T-helper 2 cell (primary cell): ENCODE measurements around the gene HDAC11.
"Not testable (repeated sequence)": the region's sequence is repeated elsewhere in the genome, so short reads cannot be mapped to it uniquely, and the experiment has no call there.

Source experiments
- DNase-seq, 5 experiments: peaks; one replicate each; pipeline versions ENCODE4 v3.0.0 to v3.0.0-alpha.2; 2012 to 2022

Gene HDAC11

DNA sequence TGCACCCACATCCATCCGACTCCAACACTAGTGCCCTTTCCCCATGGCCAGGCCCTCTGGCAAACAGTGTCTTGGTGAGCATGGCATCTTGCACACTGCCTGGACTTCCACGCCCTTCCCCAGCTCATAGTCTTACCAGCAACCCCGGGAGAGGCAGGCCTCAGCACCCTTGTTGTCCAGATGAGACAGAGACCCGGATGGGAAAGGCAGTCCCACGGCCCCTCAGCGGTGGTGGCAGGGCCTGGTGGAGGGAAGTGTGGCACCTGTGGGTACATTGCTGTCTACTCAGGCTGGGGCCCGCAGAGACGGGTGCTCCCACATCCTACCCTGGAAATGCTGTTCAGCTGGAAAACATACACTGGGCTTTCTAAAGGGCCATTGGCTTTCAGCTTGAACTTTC, 28.4 kb downstream of the HDAC11 start:
- no peak for DNase-seq

DNA sequence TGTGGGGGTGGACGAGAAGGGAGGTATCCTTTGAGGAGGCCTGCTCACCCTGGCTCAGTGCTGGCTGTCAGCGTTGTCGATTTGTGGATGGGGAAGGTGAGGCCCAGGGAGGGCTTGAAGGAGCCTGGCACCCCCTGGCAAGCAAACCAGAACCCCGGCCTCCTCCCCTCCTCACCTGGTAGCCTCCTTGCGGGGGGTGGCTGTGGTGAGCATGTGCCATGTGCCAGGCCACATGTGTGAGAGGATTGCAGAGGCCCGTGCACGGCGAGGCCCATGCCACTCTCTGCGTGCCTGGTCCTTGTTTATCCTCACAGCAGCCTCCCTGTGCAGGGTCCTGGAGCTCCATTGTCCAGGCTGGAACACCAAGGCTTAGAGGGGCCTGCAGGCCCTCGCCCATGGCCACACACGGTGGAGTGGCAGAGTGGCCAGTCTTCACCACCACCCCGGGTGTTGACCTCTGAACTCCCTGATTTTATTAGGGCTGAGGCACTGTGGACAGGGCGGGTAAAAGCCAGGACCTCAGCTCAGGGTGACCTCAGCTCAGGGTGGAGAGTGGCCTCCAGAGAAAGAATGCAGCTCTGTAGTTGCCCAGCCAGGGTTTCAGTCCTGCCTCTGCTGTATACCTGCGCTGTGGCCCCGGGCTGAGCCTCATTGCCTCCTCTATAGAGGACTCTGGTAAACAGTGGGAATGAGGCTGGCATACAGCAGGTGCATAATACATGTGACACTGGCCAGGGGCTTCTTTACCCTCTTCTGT, 29.1 kb downstream of the HDAC11 start:
- no peak for DNase-seq

GRCh38 chr3:13509816-13510192, 29.7 kb downstream of the HDAC11 start:
- no peak for DNase-seq

DNA sequence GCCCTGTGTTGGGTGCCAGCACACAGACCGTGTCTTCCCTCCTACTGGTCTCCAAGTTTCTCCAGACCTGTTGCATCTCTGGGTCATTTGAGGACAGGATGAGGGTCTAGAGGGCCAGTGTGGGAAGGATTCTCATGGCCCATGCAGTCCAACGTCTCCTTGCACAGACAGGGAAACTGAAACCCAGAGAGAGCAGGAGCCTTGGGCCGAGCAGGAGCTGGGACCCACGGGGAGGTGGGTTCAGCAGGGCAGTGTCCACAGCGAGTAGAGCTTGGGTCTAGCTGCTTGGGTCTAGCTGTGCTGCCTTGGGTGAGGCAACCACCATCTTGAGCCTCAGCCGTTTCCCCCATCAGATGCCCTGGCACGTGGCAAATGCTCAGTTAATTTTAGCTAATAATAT, 32.3 kb downstream of the HDAC11 start:
- no peak for DNase-seq

GRCh38 chr3:13513051-13513912, 33.2 kb downstream of the HDAC11 start:
- DNase-seq = no peak

DNA sequence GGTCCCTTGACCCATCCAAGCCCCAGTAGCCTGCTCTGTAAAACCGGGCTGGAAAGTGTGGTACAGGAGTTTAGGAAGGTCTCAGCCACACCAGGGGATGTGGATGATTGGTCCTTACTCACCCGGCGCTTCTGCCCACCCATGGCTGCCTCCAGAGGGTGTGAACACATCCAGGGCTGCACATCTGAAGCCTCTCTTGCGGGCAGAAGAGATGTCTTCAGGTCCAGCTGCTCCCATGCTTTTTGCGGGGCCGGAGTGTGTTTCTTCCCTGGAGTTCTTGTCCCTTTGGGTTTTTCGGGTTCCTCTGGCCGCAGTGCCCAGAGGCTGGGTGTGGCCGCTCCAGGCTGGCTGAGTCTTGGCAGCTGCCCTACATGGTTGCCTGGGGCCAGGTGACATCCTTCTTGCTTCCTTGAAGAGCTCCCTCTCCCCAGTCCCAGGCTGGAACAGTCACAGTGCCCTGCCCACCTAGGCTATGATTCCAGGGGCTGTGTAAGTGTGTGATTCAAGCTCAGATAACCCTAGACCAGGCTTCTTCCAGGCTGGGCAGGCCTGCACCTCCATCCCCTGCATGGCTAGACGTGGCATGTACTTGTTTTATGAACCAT, 33.9 kb downstream of the HDAC11 start:
- DNase-seq = no peak

DNA sequence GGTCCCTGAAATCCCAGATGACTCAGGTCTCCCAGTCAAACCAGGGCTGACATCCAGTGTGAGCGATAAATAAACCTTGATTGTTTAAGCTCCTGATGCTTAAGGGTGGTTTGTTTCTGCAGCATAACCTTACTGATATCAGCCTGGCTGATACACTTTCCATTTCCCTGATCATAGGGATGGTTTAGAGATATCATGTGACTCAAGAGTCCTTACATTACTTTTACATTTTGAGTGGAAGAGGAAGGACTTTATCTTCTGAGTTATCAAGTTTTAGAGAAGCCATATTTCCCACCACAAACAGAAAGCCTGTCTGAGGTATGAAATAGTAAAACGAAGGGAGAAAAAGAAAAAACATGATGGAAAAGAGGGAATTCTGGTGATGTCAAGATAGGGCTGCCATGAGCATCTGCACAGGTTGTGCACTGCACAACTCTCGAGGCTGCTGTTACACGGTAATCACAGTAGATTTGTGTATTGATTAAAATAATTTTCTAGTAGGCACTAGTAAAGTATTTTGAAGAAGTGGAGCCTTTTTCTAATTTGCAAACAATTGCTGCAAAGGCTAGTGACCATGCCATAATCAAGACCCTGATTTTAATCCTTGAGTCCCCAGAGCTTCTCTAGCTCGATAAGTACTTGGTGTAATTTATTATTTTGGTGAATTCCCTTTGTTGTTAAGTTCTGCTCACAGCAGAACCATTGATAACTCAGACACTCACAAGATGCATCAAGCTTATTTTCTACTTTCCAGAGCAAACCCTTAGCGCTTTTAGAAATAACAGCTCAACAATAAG, 34.7 kb downstream of the HDAC11 start:
- no peak for DNase-seq

DNA sequence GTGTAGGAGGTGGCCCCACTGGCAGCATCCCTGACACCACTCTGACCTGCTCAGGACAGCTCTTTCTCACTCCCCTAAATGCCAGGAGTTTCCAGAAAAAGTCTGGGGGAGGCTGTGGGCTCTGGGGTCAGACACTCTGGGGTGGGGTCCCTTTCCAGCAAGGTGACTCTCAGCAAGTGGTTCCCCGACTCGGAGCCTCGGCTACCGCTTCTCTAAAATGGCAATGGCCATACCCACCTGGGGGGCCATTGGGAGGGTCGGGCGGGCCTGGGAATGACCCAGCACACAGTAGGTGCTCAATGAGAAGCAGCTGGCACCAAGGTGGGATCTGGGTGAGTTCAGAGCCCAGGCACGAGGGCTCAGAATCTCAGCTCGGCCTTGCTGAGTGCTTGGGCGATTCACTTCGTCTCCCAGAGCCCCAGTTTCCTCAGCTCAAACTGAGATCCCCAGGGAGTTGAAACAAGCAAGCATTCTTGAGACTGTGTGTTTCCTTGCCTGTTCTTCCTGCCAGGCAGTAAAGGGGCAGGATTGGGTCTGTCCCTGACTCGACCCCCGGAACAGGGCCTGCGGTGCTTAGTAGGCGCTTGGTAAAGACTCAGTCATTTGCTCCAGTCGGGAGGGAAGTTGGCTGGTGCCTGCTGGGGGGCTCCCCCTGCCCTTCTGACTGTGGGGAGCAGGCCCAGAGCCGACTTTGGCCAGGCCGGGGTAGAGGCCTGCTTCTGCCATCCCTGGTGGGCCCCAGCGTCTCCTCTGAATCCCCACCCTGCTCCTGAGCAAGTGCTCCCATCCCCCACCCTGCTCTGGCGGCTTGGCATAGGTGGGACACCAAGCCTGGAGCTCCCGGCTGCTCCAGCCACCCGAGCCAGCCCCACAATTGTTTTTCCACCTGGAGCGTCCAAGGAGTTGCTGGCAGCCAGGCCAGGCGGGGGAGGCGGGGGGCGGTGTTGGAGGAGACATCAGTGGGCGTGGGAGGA, 36.0 kb downstream of the HDAC11 start:
- no peak for DNase-seq

DNA sequence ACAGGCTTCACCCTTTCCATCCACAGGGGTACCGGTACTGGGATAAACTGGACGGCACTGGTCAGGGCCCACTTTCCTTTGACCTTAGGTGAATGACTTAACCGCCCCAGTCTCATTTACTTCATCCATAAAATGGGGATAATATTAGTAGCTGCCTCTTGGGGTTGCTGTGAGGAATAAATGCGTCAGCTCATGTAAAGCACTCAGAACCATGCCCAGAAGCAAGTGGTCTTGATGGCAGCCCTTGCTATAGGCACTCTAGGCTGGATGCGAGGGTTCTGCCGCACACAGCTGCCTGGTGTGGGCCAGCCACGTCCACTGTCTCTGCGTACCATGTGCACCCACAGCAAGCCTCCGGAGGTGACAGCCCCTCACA, 36.6 kb downstream of the HDAC11 start:
- no peak for DNase-seq

DNA sequence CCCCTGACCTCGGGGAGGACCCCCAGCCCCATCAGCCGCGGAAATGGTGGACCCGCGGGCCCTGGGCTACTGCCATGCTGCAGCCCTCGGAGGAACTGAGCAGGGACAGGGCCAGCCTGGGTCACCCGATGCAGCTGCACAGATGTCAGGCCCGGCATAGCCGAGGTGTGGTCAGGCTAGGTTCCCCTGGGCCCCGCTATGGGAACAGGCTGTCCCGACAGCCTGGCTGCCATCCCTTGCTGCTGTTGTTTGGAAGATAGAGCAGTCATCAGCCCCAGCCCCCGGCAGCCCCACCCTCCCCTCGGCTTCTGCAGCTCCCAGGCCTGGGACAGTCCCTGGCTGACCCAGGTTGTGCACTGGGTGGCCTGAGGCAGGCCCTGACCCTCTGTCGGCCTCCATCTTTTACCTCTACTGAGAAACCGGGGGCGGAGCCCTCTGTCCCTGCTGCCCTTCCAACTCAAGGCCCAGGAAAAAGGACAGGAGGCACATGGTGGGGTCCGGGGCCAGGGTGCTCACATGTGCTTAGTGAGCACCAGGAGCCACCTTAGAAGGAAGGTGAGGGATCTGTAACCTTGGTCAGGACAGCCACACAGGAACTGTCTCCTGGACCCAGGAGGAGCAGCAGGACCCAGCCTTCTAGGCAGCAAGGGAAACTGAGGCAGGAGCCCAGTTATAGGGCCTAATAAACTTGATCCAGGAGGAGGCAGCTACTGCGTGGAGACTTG, 37.3 kb downstream of the HDAC11 start:
- DNase-seq = no peak

DNA sequence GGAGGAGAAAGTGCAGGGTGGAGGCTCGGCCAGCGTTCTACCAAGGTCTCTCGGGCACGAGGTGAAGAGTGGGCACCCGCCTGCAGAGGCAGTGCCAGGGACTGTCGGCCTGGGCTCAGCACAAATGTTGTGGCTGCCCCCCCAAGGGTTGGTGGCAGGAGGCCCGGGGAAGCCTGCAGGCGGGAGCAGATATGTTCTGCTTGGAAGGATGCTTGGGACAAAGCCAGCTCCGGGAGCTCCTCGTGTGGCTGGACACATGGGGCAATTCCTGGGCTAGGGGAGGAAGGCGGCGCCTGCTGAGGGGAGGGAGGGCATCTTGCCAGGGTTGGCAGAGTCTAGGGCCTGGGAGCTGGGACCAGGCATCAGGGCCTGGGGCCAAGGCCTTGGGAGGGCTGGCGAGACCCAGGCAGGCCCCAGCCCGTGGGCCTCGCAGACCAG, 38.4 kb downstream of the HDAC11 start:
- DNase-seq = no peak

DNA sequence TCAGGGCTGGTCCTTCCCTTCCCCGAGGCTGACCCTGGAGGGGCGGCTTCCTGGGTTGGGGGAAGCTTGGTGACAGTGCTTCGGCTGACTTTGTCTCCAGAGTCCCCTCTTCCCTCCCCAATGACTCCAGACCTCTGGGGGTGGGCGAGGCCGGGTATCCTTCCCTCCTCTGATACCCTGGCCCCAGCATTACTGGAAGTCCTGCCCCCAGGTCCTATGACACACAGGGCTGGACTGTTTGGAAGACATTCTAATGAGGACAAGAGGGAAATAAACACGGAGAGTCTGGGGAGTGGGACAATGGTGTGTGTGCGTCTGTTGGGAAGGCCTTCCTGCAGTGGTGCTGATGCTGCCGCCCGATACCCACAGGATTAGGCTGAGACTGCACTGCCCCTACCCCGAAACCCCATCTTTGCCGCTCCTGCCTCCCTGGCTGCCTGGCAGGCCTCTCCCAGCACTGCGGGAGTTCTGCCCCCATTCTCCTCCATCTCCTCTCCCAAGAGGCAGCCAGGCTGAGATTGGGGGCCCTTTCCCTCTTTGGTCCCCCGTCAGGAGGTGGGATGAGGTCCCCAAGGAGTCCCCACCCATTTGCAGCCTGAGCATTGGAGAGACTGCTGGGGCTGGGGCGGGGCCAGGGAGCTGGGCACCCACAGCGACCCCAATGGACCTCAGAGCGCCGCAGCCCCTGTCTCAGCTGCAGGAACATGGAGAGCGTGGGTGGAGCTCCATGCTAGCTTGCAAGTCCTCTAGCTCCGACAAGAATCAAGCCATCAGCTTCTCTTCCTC, 39.1 kb downstream of the HDAC11 start:
- DNase-seq = no peak

- no peak for DNase-seq
Observed at GRCh38 chr3:13520326-13520880, 40.3 kb downstream of the HDAC11 start.

DNA sequence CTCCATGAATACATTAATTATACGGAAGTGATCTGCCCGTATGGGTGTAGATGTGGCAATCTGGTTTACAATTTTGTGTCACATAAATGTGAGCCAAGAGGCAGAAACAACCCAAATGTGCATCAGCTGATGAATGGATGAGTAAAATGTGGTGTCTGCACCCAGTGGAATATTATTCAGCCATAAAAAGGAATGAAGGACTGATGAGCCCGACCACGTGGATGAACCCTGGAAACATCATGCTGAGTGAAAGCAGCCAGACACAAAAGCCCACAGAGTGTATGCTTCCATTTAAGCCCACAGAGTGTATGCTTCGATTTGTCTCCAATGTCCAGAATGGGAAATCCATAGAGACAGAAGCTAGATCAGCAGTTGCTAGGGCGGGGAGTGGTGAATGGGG, 41.2 kb downstream of the HDAC11 start:
- DNase-seq = no peak

DNA sequence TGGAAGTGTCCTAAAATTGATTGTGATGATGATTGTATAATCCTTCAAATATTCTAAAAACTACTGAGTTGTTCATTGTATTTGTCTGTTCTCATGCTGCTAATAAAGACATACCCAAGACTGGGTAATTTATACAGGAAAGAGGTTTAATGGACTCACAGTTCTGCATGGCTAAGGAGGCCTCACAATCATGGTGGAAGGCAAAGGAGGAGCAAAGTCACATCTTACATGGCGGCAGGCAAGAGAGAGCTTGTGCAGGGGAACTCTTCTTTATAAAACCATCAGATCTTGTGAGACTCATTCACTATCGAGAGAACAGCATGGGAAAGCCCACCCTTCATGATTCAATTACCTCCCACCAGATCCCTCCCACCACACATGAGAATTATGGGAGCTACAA, 41.6 kb downstream of the HDAC11 start:
- not testable (repeated sequence) for DNase-seq

- DNase-seq = no peak
Observed at GRCh38 chr3:13522236-13522635, 42.1 kb downstream of the HDAC11 start.

GRCh38 chr3:13524979-13525669, 45.0 kb downstream of the HDAC11 start:
- no peak for DNase-seq

DNA sequence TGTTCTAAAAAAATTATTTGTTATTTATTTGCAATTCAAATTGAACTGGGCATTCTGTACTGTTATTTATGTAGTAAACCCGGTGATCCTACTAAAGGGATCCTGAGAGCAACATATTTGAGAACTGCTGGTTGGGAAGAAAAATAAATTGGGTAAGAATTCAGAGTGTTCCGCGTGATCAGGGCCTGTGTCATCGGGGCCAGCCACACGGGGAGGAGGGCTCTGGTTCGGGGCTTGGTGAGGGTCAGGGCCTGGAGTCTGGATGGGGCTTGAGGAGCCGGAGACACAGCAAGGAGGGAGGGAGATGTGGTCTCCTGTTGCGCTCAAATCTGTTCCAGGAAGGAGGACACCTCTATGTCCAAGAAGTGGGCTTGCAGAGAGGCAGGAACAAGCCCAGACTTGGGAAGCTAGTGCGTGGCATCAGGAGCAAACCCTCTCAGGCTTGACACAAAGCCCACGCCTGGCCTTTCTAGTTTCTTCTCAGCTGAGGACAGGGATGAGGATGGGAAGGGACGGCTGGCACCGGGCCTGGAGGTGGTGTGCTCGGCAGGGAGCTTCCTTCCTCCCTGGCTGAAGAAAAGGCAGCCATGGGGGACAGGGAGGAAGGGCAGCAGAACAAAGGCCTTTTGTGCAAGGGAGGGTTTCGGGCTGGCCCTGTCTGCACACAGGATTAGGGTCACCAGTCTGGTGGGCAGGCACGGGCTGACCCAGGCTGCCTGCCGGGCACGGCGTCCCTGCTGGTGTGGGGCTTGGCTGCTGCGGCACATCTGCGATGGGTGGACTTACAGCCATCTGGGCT, 45.9 kb downstream of the HDAC11 start:
- DNase-seq = no peak
